Aorta (tissue), 5 donors: ENCODE measurements around the gene CHN2. TPM values are rescaled to one million over a fixed set of nuclear protein-coding genes. Genes with fewer than 3 reads are reported as not detected.

ENCODE experiments used
- ATAC-seq: fragments of 200-7000 bp; cut with Tn5 transposase; one replicate; pipeline ENCODE4 v1.9.1; 2022; ENCODE audit warnings: moderate library complexity; ENCODE audit not compliant: low FRiP score
- DNase-seq, 2 donors: peaks; one replicate each; pipeline ENCODE4 v3.0.0-alpha.2; 2020
- H3K27ac ChIP-seq, 2 donors: one replicate each; pipeline ENCODE4 v1.5.1; 2013; ENCODE audit warnings: low read length in 2 of 2, mild to moderate bottlenecking in 2 of 2, moderate library complexity in 2 of 2, control low read depth in 1 of 2, inconsistent platforms in 1 of 2, low read depth in 1 of 2
- H3K27me3 ChIP-seq, 2 donors: one replicate each; pipeline ENCODE4 v1.6.1; 2013; ENCODE audit warnings: control low read depth in 1 of 2, low read length in 1 of 2, mild to moderate bottlenecking in 1 of 2, moderate library complexity in 1 of 2; ENCODE audit not compliant: insufficient read depth in 2 of 2, control insufficient read depth in 1 of 2
- H3K36me3 ChIP-seq, 2 donors: one replicate each; pipeline ENCODE4 v1.6.1; 2013; ENCODE audit warnings: control low read depth in 1 of 2, low read length in 1 of 2, mild to moderate bottlenecking in 1 of 2; ENCODE audit not compliant: insufficient read depth in 2 of 2, control insufficient read depth in 1 of 2
- H3K4me1 ChIP-seq, 2 donors: one replicate each; pipeline ENCODE4 v1.6.1; 2013; ENCODE audit warnings: low read length in 2 of 2, control low read depth in 1 of 2, mild to moderate bottlenecking in 1 of 2, moderate library complexity in 1 of 2; ENCODE audit not compliant: insufficient read depth in 2 of 2, control insufficient read depth in 1 of 2
- H3K4me3 ChIP-seq, 2 donors: one replicate each; pipeline ENCODE4 v1.5.1; 2013; ENCODE audit warnings: low read length in 2 of 2, control low read depth in 1 of 2, mild to moderate bottlenecking in 1 of 2
- H3K9me3 ChIP-seq: one replicate; pipeline ENCODE4 v1.6.1; 2013; ENCODE audit warnings: mild to moderate bottlenecking, low read length; ENCODE audit not compliant: control insufficient read depth
- WGBS, 2 donors: extraction: QIAGEN DNeasy Blood & Tissue Kit; methylation state at CpG; one replicate each; pipeline ENCODE4 v1.1.7; 2013; 5-methylcytosine and 5-hydroxymethylcytosine counted together
- intact Hi-C, 2 donors: fragments of 100-400 bp; cut with DNase I; formaldehyde crosslinking; loops; one replicate each; pipeline versions ENCODE4 v1.14.2 to v1.15.0; 2022
- polyA plus RNA-seq, 2 donors: library from polyadenylated mRNA; stranded (reverse); fragments of 200-250 nt; gene quantifications; one replicate each; pipeline ENCODE4 v1.2.3, GENCODE V29; 2013
- total RNA-seq, 2 donors: library from RNA; stranded (reverse); fragmentation: NEBNext Ultra II Directional; extraction: Animal tissue kit (Norgen Biotek cat#: 25700); gene quantifications; one replicate each; pipeline ENCODE4 v1.2.1, GENCODE V29; 2021
- donor health status: healthy with polysubstance abuse.
- donor health status: Bipolar disorder and iron deficiency.
- donor health status: DM: no; HTN: no; CAD: no.
- donor health status: DM: no; HTN: no; CAD: no.
- donor health status: DM: yes; HTN: yes; CAD: no.

Gene CHN2
- total and polyA plus RNA-seq, 4 donors: 0.61 to 23.2 (median 14.8) TPM

- Histone ChIP-seq H3K27me3 (no peaks in the 10 kb centered on the region), H3K9me3 (peaks cover 1% of the 10 kb centered on the region), H3K4me1 (no peaks in the 10 kb centered on the region), H3K4me3 (no peak overlapping the region), H3K36me3 (no peaks in the 10 kb centered on the region), H3K27ac (no peak overlapping the region)
- 84 to 86% methylated on average over 6 of the region's 6 CpGs for WGBS, 2 donors
- ATAC-seq (no peak), DNase-seq (no peak)
- intact Hi-C loops: no loop called here
Measured at GRCh38 chr7:29299086-29299485, 104.5 kb downstream of the CHN2 start.

DNA sequence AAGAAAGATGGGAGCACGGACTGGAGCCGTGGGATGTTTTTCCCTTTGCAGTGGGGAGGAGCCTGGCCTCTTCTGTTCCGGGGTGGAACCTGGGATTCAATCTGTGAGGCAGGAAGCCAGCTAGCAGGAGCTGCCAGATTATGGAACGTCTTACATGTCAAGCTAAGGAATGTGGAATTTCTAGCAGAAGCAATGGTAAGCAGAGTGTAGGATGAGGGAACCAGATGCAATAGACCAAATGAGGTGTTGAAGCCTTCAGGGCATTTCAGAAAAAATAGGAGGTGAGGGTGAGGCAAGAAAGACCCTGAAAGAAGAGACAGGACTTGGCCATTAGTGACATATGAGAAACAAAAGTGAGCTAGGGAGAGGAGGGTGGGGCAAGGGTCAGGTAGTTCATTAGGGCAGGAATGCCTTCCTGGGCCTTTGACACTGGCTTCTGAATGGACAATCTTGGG lies 105.5 kb downstream of the CHN2 start:
- H3K4me1 ChIP-seq: no peaks in the 10 kb centered on the region
- no peak overlapping the region for H3K4me3 ChIP-seq
- no peaks in the 10 kb centered on the region for H3K27me3 ChIP-seq
- ATAC-seq: no peak
- peaks cover 1% of the 10 kb centered on the region for H3K9me3 ChIP-seq
- WGBS, 2 donors: 49 to 52% methylated on average over 4 of the region's 4 CpGs
- H3K36me3 ChIP-seq: no peaks in the 10 kb centered on the region
- intact Hi-C loops: no loop called here
- H3K27ac ChIP-seq: no peak overlapping the region
- no peak for DNase-seq

DNA sequence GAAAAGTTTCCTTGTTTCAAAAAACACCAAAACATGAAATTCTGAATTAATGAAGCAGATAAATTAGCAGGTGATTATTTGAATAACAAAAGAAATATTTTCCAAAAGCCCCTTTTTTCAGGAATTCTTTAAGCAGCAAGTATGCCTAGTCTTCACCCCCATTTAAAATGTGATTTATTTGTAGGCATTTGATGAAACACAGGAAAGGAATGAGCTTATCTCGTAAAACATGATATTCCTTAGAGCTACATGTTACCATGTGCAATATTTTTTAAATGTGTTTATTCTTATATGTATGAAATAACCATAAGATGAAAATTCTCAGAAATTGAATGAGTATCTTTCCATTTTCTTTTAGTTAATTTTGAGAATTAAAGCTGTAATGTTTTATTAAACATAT lies 106.1 kb downstream of the CHN2 start:
- Histone ChIP-seq H3K27ac (no peak overlapping the region), H3K27me3 (no peaks in the 10 kb centered on the region), H3K36me3 (no peaks in the 10 kb centered on the region), H3K4me3 (no peak overlapping the region), H3K9me3 (peaks cover 1% of the 10 kb centered on the region), H3K4me1 (no peaks in the 10 kb centered on the region)
- DNase-seq (no peak), ATAC-seq (no peak)
- intact Hi-C loops: no loop called here
- WGBS, 2 donors: 65% methylated on average over 1 of the region's 1 CpG

DNA sequence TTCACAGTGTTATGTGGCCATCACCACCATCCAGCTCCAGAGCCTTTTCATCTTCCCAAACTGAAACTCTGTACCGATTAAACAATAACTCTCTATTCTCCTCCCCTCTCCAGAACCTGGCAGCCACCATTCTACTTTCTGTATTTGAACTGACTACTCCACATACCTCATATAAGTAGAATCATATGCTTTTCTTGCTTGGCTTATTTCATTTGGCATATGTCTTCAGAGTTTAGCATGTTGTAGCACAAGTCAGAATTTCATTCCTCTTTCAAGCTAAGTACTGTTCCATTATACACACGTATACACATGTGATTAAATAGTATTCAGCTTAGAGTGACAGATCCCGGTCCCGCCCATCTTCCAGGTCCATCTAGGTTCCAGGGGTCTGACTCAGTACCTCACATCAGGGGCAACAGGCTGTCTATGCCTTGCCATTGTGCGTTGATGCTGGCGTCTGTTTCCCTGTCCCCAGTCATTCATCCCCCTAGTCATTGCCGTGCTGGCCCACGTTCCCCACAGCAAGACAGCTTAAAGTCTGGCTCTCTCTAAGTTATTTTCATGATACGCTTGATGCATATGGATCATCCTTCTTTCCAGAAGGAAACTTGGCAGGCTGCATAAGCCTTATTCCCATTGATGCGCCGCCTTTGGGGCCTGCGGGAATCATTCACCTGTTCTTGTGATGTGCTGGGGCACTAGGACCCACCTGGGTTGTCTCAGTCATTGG lies 108.3 kb downstream of the CHN2 start:
- ATAC-seq: no peak
- H3K4me1 ChIP-seq: no peaks in the 10 kb centered on the region
- 90 to 92% methylated on average over 12 of the region's 12 CpGs for WGBS, 2 donors

GRCh38 chr7:29304756-29305155 lies 110.2 kb downstream of the CHN2 start:
- no peak overlapping the region for H3K4me3 ChIP-seq
- peaks cover 2% of the 10 kb centered on the region for H3K9me3 ChIP-seq
- H3K4me1 ChIP-seq: no peaks in the 10 kb centered on the region
- ATAC-seq (no peak), DNase-seq (no peak)
- WGBS, 2 donors: 80 to 82% methylated on average over 6 of the region's 6 CpGs
- no peak overlapping the region for H3K27ac ChIP-seq
- H3K36me3 ChIP-seq: no peaks in the 10 kb centered on the region
- H3K27me3 ChIP-seq: no peaks in the 10 kb centered on the region
- intact Hi-C loops: no loop called here

More for the DNA sequence above, 108.3 kb downstream of the CHN2 start:
- Histone ChIP-seq H3K4me3 (no peak overlapping the region), H3K27me3 (no peaks in the 10 kb centered on the region), H3K36me3 (no peaks in the 10 kb centered on the region), H3K9me3 (no peaks in the 10 kb centered on the region), H3K27ac (no peak overlapping the region)
- no peak for DNase-seq
- intact Hi-C loops: no loop called here

- 87 to 90% methylated on average over 5 of the region's 5 CpGs for WGBS, 2 donors
- Histone ChIP-seq H3K9me3 (peaks cover 4% of the 10 kb centered on the region), H3K27me3 (no peaks in the 10 kb centered on the region), H3K4me1 (no peaks in the 10 kb centered on the region), H3K36me3 (no peaks in the 10 kb centered on the region), H3K4me3 (no peak overlapping the region), H3K27ac (no peak overlapping the region)
- intact Hi-C loops: no loop called here
- no peak for DNase-seq
- no peak for ATAC-seq
Measured at GRCh38 chr7:29306319-29306991, 111.9 kb downstream of the CHN2 start.

DNA sequence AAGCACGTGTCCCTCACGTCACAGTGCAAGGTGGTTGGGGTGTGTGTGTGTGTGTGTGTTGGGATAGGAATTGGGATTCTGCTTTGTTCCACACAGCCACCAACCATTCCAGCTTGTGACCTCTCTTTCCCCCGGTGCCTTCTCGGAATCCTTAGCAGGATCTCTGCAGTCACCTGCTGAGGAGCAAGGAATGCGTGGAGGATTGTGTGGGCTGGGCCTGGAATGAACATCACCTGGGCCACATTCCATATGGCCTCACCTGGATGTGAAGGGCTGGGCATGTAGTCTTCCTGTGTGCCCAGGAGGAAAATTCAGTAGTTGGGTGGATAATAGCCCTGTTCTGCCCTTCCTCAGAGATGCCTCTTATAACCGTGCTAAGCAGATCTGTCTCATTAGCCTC lies 113.8 kb downstream of the CHN2 start:
- Histone ChIP-seq H3K9me3 (peaks cover 4% of the 10 kb centered on the region), H3K36me3 (no peaks in the 10 kb centered on the region), H3K27me3 (no peaks in the 10 kb centered on the region), H3K4me3 (no peak overlapping the region), H3K27ac (no peak overlapping the region), H3K4me1 (no peaks in the 10 kb centered on the region)
- intact Hi-C loops: no loop called here
- ATAC-seq: no peak
- 93 to 96% methylated on average over 6 of the region's 6 CpGs for WGBS, 2 donors
- DNase-seq: no peak

DNA sequence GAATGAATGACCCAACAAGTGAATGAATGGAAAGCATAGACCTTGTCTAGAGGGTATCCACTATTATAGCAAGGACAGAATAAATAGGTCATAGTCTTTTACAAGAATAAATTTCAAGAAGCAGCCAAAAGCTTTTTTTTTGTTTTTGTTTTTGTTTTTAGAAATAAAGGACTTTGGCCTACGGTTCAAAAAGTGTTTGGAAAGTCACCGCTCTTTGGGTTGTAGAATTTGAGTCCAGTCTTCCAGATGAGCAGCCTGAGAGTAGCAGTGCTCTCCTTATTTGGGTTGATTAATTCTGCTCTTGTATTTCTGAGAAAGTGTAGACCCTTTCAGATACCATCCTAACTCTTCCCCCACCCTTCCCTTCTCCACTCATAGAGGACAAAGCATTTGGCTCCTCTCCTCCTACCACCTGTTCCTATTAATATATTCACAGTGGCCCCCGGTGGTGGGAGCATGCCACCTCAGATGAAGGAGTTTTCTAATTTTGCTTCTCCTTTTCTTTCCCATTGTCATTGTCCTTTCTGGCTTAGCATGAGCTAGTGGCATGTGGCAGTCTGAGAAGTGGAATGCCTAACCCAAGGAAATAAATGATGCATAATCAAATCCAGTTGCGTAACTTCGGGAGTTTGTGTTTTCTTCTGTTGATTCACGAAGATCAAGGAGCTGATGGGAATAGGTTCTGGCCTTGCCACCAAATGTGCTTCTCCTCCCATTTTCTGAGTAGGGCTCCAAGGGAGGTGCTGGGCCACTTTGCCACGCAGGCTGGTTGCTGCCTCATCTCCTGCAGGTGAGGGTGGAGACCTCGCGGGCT lies 114.7 kb downstream of the CHN2 start:
- no peaks in the 10 kb centered on the region for H3K4me1 ChIP-seq
- ATAC-seq (no peak), DNase-seq (no peak)
- no peak overlapping the region for H3K4me3 ChIP-seq
- peaks cover 4% of the 10 kb centered on the region for H3K9me3 ChIP-seq
- no peak overlapping the region for H3K27ac ChIP-seq
- H3K36me3 ChIP-seq: no peaks in the 10 kb centered on the region
- 92 to 93% methylated on average over 9 of the region's 9 CpGs for WGBS, 2 donors
- H3K27me3 ChIP-seq: no peaks in the 10 kb centered on the region
- intact Hi-C loops: no loop called here
